DND-41 (cell line): ENCODE data around the gene SLC6A16.

Experiments used
- ATAC-seq: fragments of 200-7000 bp; cut with Tn5 transposase; 3 replicates; pipeline ENCODE4 v1.9.1; 2021; ENCODE audit warnings: low read depth; ENCODE audit not compliant: insufficient read depth
- DNase-seq: peaks from one replicate; pipeline ENCODE4 v3.0.0-alpha.2; 2020
- H2AFZ ChIP-seq: 2 replicates; pipeline ENCODE4 v1.6.0; 2012; ENCODE audit warnings: low read depth, low read length
- H3K27ac ChIP-seq: 2 replicates; pipeline ENCODE4 v1.5.1; 2012; ENCODE audit warnings: low read length, inconsistent platforms
- H3K27me3 ChIP-seq: fragments of 200-600 bp; sonication (generic); 2 replicates; pipeline ENCODE4 v1.6.0; 2012; ENCODE audit warnings: low read length, mild to moderate bottlenecking, inconsistent platforms; ENCODE audit not compliant: insufficient read depth, poor library complexity
- H3K36me3 ChIP-seq: 2 replicates; pipeline ENCODE4 v1.5.1; 2012; ENCODE audit warnings: low read length, inconsistent platforms; ENCODE audit not compliant: insufficient read depth
- H3K4me1 ChIP-seq: 2 replicates; pipeline ENCODE4 v1.5.1; 2012; ENCODE audit warnings: mild to moderate bottlenecking, low read length; ENCODE audit not compliant: insufficient read depth
- H3K4me2 ChIP-seq: 2 replicates; pipeline ENCODE4 v1.6.0; 2012; ENCODE audit warnings: mild to moderate bottlenecking, moderate library complexity, low read length, inconsistent platforms; ENCODE audit not compliant: insufficient read depth
- H3K4me3 ChIP-seq, 2 experiments: fragments of 200-600 bp in 1 of 2; shearing (Covaris generic) in 1 of 2; 2 replicates each; pipeline ENCODE4 v1.5.1; 2012 to 2016; ENCODE audit warnings: inconsistent platforms in 2 of 2, low read length in 2 of 2, mild to moderate bottlenecking in 2 of 2, low read depth in 1 of 2, moderate library complexity in 1 of 2
- H3K79me2 ChIP-seq: 2 replicates; pipeline ENCODE4 v1.6.0; 2012; ENCODE audit warnings: low read length, inconsistent platforms; ENCODE audit not compliant: insufficient read depth
- H3K9ac ChIP-seq: 2 replicates; pipeline ENCODE4 v1.6.0; 2012; ENCODE audit warnings: low read depth, mild to moderate bottlenecking, inconsistent platforms, low read length, moderate library complexity
- H3K9me3 ChIP-seq: 2 replicates; pipeline ENCODE4 v1.5.1; 2012; ENCODE audit warnings: low read length, moderate library complexity, mild to moderate bottlenecking, inconsistent platforms; ENCODE audit not compliant: insufficient read depth, severe bottlenecking
- H4K20me1 ChIP-seq: 2 replicates; pipeline ENCODE4 v1.6.0; 2012; ENCODE audit warnings: low read length; ENCODE audit not compliant: insufficient read depth
- CTCF ChIP-seq: IDR thresholded peaks from 2 replicates; pipeline ENCODE4 v1.5.1; 2012; ENCODE audit warnings: borderline replicate concordance, low read length, moderate library complexity, mild to moderate bottlenecking; ENCODE audit not compliant: poor library complexity, severe bottlenecking; ENCODE audit errors: extremely low read depth
- EZH2 ChIP-seq: IDR thresholded peaks from 3 replicates; pipeline ENCODE4 v1.6.1; 2012; ENCODE audit warnings: borderline replicate concordance, low read depth, mild to moderate bottlenecking, moderate library complexity, low read length, inconsistent platforms; ENCODE audit not compliant: severe bottlenecking

The SLC6A16 gene

GRCh38 chr19:49362929-49363267, 37.9 kb upstream of the SLC6A16 start:
- no peak overlapping the region for H3K9ac ChIP-seq
- no peak for TF ChIP-seq CTCF
- no peak for TF ChIP-seq EZH2
- H3K9me3 ChIP-seq = no peaks in the 10 kb centered on the region
- ATAC-seq = no peak
- H3K4me3 ChIP-seq = no peak overlapping the region
- no peaks in the 10 kb centered on the region for H3K27me3 ChIP-seq
- H4K20me1 ChIP-seq = no peaks in the 10 kb centered on the region
- no peak overlapping the region for H3K27ac ChIP-seq
- H3K4me1 ChIP-seq = no peaks in the 10 kb centered on the region
- H3K36me3 ChIP-seq = no peaks in the 10 kb centered on the region
- H3K4me2 ChIP-seq = no peak overlapping the region
- DNase-seq = no peak
- no peaks in the 10 kb centered on the region for H3K79me2 ChIP-seq
- H2AFZ ChIP-seq = no peak overlapping the region

GRCh38 chr19:49362048-49362928, 37.3 kb upstream of the SLC6A16 start, which contains the start of gene TEAD2:
TEAD2 (minus strand) TSS chr19:49362416; CDS start chr19:49360075, 2,341 bp downstream.
- H3K4me3 ChIP-seq = no peak within 1 kb of the TSS
- no peak within 1 kb of the TSS for H3K27ac ChIP-seq
- no peaks in the 10 kb centered on the region for H3K36me3 ChIP-seq
- H3K4me1 ChIP-seq = no peaks in the 10 kb centered on the region
- DNase-seq (no peak), ATAC-seq (no peak)
- no peak within 1 kb of the TSS for H3K9ac ChIP-seq
- H2AFZ ChIP-seq = no peak within 1 kb of the TSS
- no peaks in the 10 kb centered on the region for H3K79me2 ChIP-seq
- H3K27me3 ChIP-seq = no peaks in the 10 kb centered on the region
- no peaks in the 10 kb centered on the region for H4K20me1 ChIP-seq
- H3K4me2 ChIP-seq = no peak within 1 kb of the TSS
- no peaks in the 10 kb centered on the region for H3K9me3 ChIP-seq
- TF ChIP-seq EZH2 (no peak), CTCF (no peak)

GRCh38 chr19:49361438-49362047, 36.6 kb upstream of the SLC6A16 start:
- TF ChIP-seq EZH2 (no peak), CTCF (no peak)
- Histone ChIP-seq H3K27ac (no peak overlapping the region), H3K4me1 (no peaks in the 10 kb centered on the region), H3K4me3 (no peak overlapping the region), H2AFZ (no peak overlapping the region), H4K20me1 (no peaks in the 10 kb centered on the region), H3K27me3 (no peaks in the 10 kb centered on the region), H3K79me2 (no peaks in the 10 kb centered on the region), H3K4me2 (no peak overlapping the region), H3K9ac (no peak overlapping the region), H3K36me3 (no peaks in the 10 kb centered on the region), H3K9me3 (no peaks in the 10 kb centered on the region)
- DNase-seq = no peak
- ATAC-seq = no peak
